ENCODE data around the gene UBE2J2. TPM values are rescaled to one million over a fixed set of nuclear protein-coding genes. Genes with fewer than 3 reads are reported as not detected.

The UBE2J2 gene
- total RNA-seq, 1 donor from 2014 or later: 71.9 TPM

DNA sequence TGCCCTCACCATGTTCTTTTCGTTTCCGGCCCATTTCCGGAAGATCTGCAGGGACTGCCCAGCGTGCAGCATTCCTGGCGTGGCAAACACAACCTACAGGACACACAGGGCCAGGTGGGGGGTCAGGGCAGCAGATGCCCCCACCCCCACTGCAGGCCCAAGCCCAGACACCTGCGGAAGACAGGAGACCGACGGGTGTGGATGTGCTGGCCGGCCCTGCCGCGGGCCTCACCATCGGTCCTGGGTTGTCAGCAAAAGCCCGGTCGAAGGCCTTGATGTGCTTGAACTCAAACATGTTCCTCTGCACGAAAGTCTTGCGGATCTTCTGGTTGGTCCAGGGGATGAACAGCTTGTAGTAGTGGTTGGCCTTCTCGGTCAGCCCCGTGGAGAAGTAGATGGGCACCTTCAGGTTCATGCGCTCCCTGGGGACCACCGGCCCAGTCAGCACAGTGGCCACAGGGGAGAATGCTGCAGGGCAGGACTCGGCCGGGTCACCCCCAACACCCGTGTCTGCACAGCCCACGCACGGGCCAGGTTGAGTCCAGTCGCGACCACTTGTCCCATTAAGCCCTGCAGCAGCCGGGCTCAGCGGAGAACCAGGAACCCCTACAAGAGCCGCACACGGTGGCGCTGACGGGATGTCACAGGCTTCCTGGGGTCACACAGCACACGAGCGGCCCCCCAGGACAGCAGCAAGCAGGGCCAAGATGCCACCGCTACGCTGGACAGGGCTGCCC is 40.0 kb upstream of the UBE2J2 start:
- Mint-ChIP-seq H3K27ac (ENCODE audit: unreplicated experiment) (no peak overlapping the region), H3K9me3 (ENCODE audit: unreplicated experiment) (no peaks in the 10 kb centered on the region), H3K36me3 (ENCODE audit: low read depth, unreplicated experiment) (peaks cover 3% of the 10 kb centered on the region), H3K4me1 (ENCODE audit: unreplicated experiment) (peaks cover 6% of the 10 kb centered on the region), H3K4me3 (ENCODE audit: unreplicated experiment) (peak overlapping the region; percentile 65), H3K27me3 (ENCODE audit: unreplicated experiment) (peaks cover 6% of the 10 kb centered on the region)
- TF ChIP-seq, protein P1, sequence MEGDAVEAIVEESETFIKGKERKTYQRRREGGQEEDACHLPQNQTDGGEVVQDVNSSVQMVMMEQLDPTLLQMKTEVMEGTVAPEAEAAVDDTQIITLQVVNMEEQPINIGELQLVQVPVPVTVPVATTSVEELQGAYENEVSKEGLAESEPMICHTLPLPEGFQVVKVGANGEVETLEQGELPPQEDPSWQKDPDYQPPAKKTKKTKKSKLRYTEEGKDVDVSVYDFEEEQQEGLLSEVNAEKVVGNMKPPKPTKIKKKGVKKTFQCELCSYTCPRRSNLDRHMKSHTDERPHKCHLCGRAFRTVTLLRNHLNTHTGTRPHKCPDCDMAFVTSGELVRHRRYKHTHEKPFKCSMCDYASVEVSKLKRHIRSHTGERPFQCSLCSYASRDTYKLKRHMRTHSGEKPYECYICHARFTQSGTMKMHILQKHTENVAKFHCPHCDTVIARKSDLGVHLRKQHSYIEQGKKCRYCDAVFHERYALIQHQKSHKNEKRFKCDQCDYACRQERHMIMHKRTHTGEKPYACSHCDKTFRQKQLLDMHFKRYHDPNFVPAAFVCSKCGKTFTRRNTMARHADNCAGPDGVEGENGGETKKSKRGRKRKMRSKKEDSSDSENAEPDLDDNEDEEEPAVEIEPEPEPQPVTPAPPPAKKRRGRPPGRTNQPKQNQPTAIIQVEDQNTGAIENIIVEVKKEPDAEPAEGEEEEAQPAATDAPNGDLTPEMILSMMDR (IDR thresholded peaks at IDR 0.05; ENCODE audit: unreplicated experiment): no peak
- no peak for DNase-seq (ENCODE audit: low spot score)

DNA sequence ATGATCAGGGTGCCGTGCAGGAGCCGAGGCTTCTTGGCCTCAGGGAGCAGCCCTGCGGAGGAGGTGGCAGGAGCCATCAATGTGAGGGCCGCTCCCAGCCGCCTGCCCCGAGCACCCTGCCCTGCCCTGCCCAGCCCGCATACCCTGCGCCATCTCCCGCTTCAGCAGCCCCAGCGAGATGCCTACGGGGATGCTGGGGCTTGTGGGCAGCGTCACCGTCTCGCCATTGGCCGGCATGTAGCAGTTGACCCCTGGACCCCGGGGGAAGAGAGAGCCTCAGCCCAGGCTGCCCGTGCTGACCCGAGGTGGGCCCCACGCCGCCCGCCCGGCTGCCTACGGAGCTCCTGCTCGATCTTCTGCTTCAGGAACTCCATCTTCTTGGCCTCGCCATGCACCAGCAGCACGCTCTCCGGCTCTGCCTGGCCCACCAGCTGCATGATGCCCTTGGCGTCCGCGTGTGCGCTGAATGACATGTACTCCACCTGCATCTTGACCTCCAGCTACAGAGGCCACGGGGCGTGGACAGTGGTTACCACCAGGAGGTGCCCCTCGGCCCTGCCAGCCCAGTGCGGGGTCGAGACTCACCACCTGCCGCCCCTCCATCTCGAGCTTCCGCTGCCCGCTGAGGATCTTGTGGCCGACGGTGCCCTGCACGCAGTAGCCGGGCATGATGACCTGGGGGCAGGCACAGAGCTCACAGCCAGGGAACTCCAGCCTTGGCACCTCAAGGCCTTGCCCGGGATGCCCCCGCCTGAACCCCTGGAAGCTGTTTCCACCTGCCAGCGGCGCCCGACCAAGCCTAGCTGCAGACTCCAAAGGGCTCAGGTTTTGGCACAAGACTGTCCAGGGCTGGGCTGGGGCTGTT is 39.0 kb upstream of the UBE2J2 start:
- TF ChIP-seq, protein P1 (IDR thresholded peaks at IDR 0.05; ENCODE audit: unreplicated experiment): no peak
- Mint-ChIP-seq H3K27ac (ENCODE audit: unreplicated experiment) (no peak overlapping the region), H3K9me3 (ENCODE audit: unreplicated experiment) (no peaks in the 10 kb centered on the region), H3K27me3 (ENCODE audit: unreplicated experiment) (peaks cover 6% of the 10 kb centered on the region), H3K4me1 (ENCODE audit: unreplicated experiment) (peaks cover 6% of the 10 kb centered on the region), H3K4me3 (ENCODE audit: unreplicated experiment) (no peak overlapping the region), H3K36me3 (ENCODE audit: low read depth, unreplicated experiment) (peaks cover 3% of the 10 kb centered on the region)
- DNase-seq (ENCODE audit: low spot score): no peak

DNA sequence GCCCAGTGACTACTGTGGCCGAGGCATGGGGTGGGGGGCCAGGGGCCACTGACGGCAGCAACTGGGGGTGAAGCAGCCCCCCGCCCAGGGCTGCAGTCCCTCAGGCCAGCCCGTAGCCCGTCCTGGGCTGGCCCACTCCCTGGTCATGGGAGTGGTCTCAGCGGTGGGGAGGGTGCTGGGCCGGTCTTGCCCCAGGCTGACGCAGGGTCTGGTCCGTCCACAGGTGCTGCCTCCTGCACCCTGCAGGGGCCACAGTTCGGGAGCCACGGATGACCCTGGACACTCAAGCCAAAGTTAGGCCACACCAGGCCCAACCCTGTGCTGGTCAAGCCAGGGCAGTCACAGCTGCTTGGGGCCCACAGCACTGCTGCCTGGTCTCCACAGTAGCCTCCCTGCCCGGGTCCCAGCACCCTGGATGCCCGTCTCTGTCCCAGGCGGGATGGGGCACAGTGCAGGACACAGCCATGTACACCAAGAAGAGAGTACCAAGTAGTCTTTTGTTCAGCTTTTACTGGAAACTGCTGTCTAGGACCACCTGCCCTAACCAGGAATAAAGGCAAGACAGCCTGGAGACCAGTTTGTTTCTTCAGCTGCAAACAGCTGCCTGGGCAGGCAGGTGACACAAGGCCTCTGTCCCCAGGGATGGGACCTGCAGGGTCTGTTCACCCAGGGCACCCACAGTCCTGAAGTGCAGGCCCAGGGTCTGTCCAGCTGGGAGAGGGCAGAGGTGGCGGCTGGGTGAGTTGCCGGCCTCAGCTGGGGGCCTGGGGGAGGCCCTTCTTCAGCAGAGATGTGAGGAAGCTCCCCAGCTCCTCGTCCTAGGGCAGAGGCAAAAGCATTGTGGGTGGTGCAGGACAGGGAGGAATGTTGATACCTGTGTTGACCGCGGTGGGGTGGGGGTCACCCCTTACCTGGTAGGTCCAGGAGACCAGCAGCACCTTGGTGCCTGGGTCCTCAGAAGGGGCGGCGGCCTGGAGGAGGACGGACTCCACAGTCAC is 37.8 kb upstream of the UBE2J2 start:
- H3K27ac Mint-ChIP-seq (ENCODE audit: unreplicated experiment): no peak overlapping the region
- no peak for DNase-seq (ENCODE audit: low spot score)
- H3K9me3 Mint-ChIP-seq (ENCODE audit: unreplicated experiment): no peaks in the 10 kb centered on the region
- no peak overlapping the region for H3K4me3 Mint-ChIP-seq (ENCODE audit: unreplicated experiment)
- H3K4me1 Mint-ChIP-seq (ENCODE audit: unreplicated experiment): peaks cover 10% of the 10 kb centered on the region
- TF ChIP-seq, protein P1 (IDR thresholded peaks at IDR 0.05; ENCODE audit: unreplicated experiment): no peak
- H3K27me3 Mint-ChIP-seq (ENCODE audit: unreplicated experiment): peaks cover 8% of the 10 kb centered on the region
- no peaks in the 10 kb centered on the region for H3K36me3 Mint-ChIP-seq (ENCODE audit: low read depth, unreplicated experiment)

DNA sequence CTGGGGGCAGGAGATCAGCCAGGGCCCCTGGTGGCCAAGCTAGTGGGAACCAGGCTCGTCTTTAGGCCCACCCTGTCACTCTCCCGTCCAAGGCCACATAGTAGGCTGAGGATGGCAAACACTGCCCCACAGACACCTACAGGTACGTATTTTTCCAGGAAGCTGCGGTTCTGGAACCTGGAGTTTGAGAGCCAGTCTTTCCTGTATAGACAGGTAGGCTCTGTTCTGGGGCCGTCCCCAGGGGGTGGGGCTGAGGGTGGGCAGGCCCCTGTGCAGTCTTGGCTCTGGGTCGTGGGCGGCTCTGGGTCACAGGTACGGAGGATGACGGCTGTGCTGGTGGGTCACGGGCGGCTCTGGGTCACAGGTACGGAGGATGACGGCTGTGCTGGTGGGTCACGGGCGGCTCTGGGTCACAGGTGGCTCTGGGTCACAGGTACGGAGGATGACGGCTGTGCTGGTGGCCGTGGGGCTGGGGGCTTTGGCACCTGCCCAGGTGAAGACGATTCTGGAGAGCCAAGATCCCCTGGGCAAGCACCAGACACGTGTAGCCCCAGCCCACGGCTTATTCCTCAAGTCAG is 36.9 kb upstream of the UBE2J2 start:
- no peak overlapping the region for H3K4me3 Mint-ChIP-seq (ENCODE audit: unreplicated experiment)
- peaks cover 8% of the 10 kb centered on the region for H3K27me3 Mint-ChIP-seq (ENCODE audit: unreplicated experiment)
- DNase-seq (ENCODE audit: low spot score): no peak
- no peaks in the 10 kb centered on the region for H3K9me3 Mint-ChIP-seq (ENCODE audit: unreplicated experiment)
- TF ChIP-seq, protein P1 (IDR thresholded peaks at IDR 0.05; ENCODE audit: unreplicated experiment): no peak
- peaks cover 13% of the 10 kb centered on the region for H3K4me1 Mint-ChIP-seq (ENCODE audit: unreplicated experiment)
- H3K27ac Mint-ChIP-seq (ENCODE audit: unreplicated experiment): no peak overlapping the region
- no peaks in the 10 kb centered on the region for H3K36me3 Mint-ChIP-seq (ENCODE audit: low read depth, unreplicated experiment)

All from endothelial cell (in vitro differentiated cells).